ENCODE data around the gene PODXL2. TPM values are rescaled to one million over a fixed set of nuclear protein-coding genes. Genes with fewer than 3 reads are reported as not detected.

The PODXL2 gene
- total RNA-seq, 1 donor from 2014 or later = 25.7 TPM

- Mint-ChIP-seq H3K27me3 (peaks cover 43% of the 10 kb centered on the region), H3K27ac (no peak overlapping the region), H3K36me3 (ENCODE audit: insufficient read depth) (peaks cover 8% of the 10 kb centered on the region), H3K9me3 (ENCODE audit: low read depth) (no peaks in the 10 kb centered on the region), H3K4me1 (ENCODE audit: low read depth) (peaks cover 7% of the 10 kb centered on the region), H3K4me3 (ENCODE audit: low read depth) (no peak overlapping the region)
- DNase-seq (ENCODE audit: low spot score, unreplicated experiment) = no peak
- no peak for TF ChIP-seq CTCF (IDR thresholded peaks at IDR 0.05; ENCODE audit: unreplicated experiment)
Observed at GRCh38 chr3:127625821-127626220, 3.2 kb upstream of the PODXL2 start.

GRCh38 chr3:127628426-127628787 lies 578 bp upstream of the PODXL2 start:
- Mint-ChIP-seq H3K27ac (no peak overlapping the region), H3K4me3 (ENCODE audit: low read depth) (peak overlapping the region; percentile 70), H3K27me3 (peaks cover 51% of the 10 kb centered on the region), H3K4me1 (ENCODE audit: low read depth) (peaks cover 7% of the 10 kb centered on the region), H3K9me3 (ENCODE audit: low read depth) (no peaks in the 10 kb centered on the region), H3K36me3 (ENCODE audit: insufficient read depth) (peaks cover under 1% of the 10 kb centered on the region)
- TF ChIP-seq CTCF (IDR thresholded peaks at IDR 0.05; ENCODE audit: unreplicated experiment) = no peak
- no peak for DNase-seq (ENCODE audit: low spot score, unreplicated experiment)

- peak overlapping the region; percentile 74 for H3K4me3 Mint-ChIP-seq (ENCODE audit: low read depth)
- peak overlapping the region; percentile 86 for H3K27ac Mint-ChIP-seq
- no peaks in the 10 kb centered on the region for H3K36me3 Mint-ChIP-seq (ENCODE audit: insufficient read depth)
- TF ChIP-seq CTCF (IDR thresholded peaks at IDR 0.05; ENCODE audit: unreplicated experiment) = no peak
- peaks cover 51% of the 10 kb centered on the region for H3K27me3 Mint-ChIP-seq
- peaks cover 7% of the 10 kb centered on the region for H3K4me1 Mint-ChIP-seq (ENCODE audit: low read depth)
- no peak for DNase-seq (ENCODE audit: low spot score, unreplicated experiment)
- H3K9me3 Mint-ChIP-seq (ENCODE audit: low read depth) = no peaks in the 10 kb centered on the region
Observed at GRCh38 chr3:127629467-127630403, 750 bp downstream of the PODXL2 start.

- no peaks in the 10 kb centered on the region for H3K36me3 Mint-ChIP-seq (ENCODE audit: insufficient read depth)
- TF ChIP-seq CTCF (IDR thresholded peaks at IDR 0.05; ENCODE audit: unreplicated experiment) = no peak
- no peaks in the 10 kb centered on the region for H3K9me3 Mint-ChIP-seq (ENCODE audit: low read depth)
- H3K4me3 Mint-ChIP-seq (ENCODE audit: low read depth) = no peak overlapping the region
- H3K27ac Mint-ChIP-seq = no peak overlapping the region
- peaks cover 7% of the 10 kb centered on the region for H3K4me1 Mint-ChIP-seq (ENCODE audit: low read depth)
- no peak for DNase-seq (ENCODE audit: low spot score, unreplicated experiment)
- H3K27me3 Mint-ChIP-seq = peaks cover 45% of the 10 kb centered on the region
Observed at GRCh38 chr3:127630811-127631714, 2.1 kb downstream of the PODXL2 start.

Data from progenitor cell of endocrine pancreas (in vitro differentiated cells).